Naive thymus-derived CD4-positive, alpha-beta T cell (primary cell): ENCODE data around the gene SYNPO. TPM values are rescaled to one million over a fixed set of nuclear protein-coding genes. Genes with fewer than 3 reads are reported as not detected.
A peak's percentile ranks its signal among the peaks of the same experiment; 100 is the strongest.

ENCODE experiments used
- ATAC-seq: fragments of 150-1000 bp; cut with Tn5 transposase; 2 replicates; pipeline ENCODE4 v1.10.0; 2021; ENCODE audit warnings: mild to moderate bottlenecking, moderate library complexity
- CTCF ChIA-PET: fragments of 350-600 bp; sonication (Branson Sonifier 250); formaldehyde crosslinking; loops from one replicate; lab custom pipeline; 2021; ENCODE audit warnings: antibody characterized with exemption; lab: Charles Lee
- POLR2A ChIA-PET: fragments of 350-600 bp; sonication (Branson Sonifier 250); formaldehyde crosslinking; loops from one replicate; lab custom pipeline; 2021; ENCODE audit warnings: antibody characterized with exemption, inconsistent platforms; lab: Charles Lee
- DNase-seq, 9 donors: peaks; one replicate each; pipeline versions ENCODE4 v3.0.0 to v3.0.0-alpha.2; 2020 to 2022; ENCODE audit warnings: mixed read lengths in 1 of 9
- H3K27ac ChIP-seq: one replicate; pipeline ENCODE4 v1.7.0; 2013; ENCODE audit warnings: mild to moderate bottlenecking, low read depth, low read length, moderate library complexity
- H3K27me3 ChIP-seq, 2 donors: one replicate each; pipeline ENCODE4 v1.7.0; 2013; ENCODE audit warnings: low read length in 2 of 2, mild to moderate bottlenecking in 2 of 2, moderate library complexity in 2 of 2; ENCODE audit not compliant: control insufficient read depth in 2 of 2, insufficient read depth in 2 of 2
- H3K36me3 ChIP-seq, 3 experiments: 1 replicate in 2 of 3; 2 replicates in 1 of 3; pipeline ENCODE4 v1.7.0; 2013; ENCODE audit warnings: low read length in 3 of 3, mild to moderate bottlenecking in 3 of 3, moderate library complexity in 1 of 3; ENCODE audit not compliant: insufficient read depth in 3 of 3, control insufficient read depth in 2 of 3
- H3K4me1 ChIP-seq, 2 donors: one replicate each; pipeline ENCODE4 v1.7.0; 2013; ENCODE audit warnings: low read length in 2 of 2, mild to moderate bottlenecking in 2 of 2, moderate library complexity in 1 of 2; ENCODE audit not compliant: control insufficient read depth in 2 of 2, insufficient read depth in 2 of 2
- H3K4me3 ChIP-seq: 2 replicates; pipeline ENCODE4 v1.7.0; 2013; ENCODE audit warnings: mild to moderate bottlenecking, low read length
- H3K9me3 ChIP-seq, 3 experiments: 1 replicate in 2 of 3; 2 replicates in 1 of 3; pipeline ENCODE4 v1.7.0; 2013; ENCODE audit warnings: low read length in 3 of 3; ENCODE audit not compliant: control insufficient read depth in 2 of 3
- H3K27ac Mint-ChIP-seq, 9 donors: one replicate each; pipeline ENCODE4 v1.8.0; 2020 to 2022; ENCODE audit warnings: mixed read lengths in 9 of 9, mild to moderate bottlenecking in 8 of 9, moderate library complexity in 5 of 9, inconsistent platforms in 2 of 9
- H3K27me3 Mint-ChIP-seq, 5 donors: one replicate each; pipeline ENCODE4 v1.8.0; 2021 to 2022; ENCODE audit warnings: mixed read lengths in 5 of 5, mild to moderate bottlenecking in 1 of 5
- H3K36me3 Mint-ChIP-seq, 5 donors: one replicate each; pipeline ENCODE4 v1.8.0; 2020 to 2022; ENCODE audit warnings: mixed read lengths in 5 of 5, mild to moderate bottlenecking in 3 of 5, inconsistent platforms in 1 of 5
- H3K4me1 Mint-ChIP-seq, 7 donors: one replicate each; pipeline ENCODE4 v1.8.0; 2020 to 2022; ENCODE audit warnings: mixed read lengths in 7 of 7, mild to moderate bottlenecking in 3 of 7, inconsistent platforms in 1 of 7
- H3K4me3 Mint-ChIP-seq, 10 donors: one replicate each; pipeline ENCODE4 v1.8.0; 2020 to 2022; ENCODE audit warnings: mild to moderate bottlenecking in 10 of 10, mixed read lengths in 10 of 10, moderate library complexity in 6 of 10, inconsistent platforms in 2 of 10
- H3K9me3 Mint-ChIP-seq, 11 donors: one replicate each; pipeline ENCODE4 v1.8.0; 2020 to 2022; ENCODE audit warnings: mixed read lengths in 11 of 11, mild to moderate bottlenecking in 4 of 11, inconsistent platforms in 1 of 11, moderate library complexity in 1 of 11
- intact Hi-C, 2 donors: fragments of 100-400 bp; cut with micrococcal nuclease; formaldehyde crosslinking; loops; one replicate each; pipeline ENCODE4 v1.15.1; 2023
- polyA plus RNA-seq, 2 donors: library from polyadenylated mRNA; unstranded; fragments of 300-500 nt; fragmentation: Illumina TruSeq; gene quantifications; one replicate each; pipeline ENCODE4 v1.2.3, GENCODE V29; 2021
- total RNA-seq, 6 experiments: library from RNA in 5 of 6; stranded (reverse) in 5 of 6; gene quantifications; 1 replicate in 5 of 6; 2 replicates in 1 of 6; pipeline ENCODE4 v1.2.3 and lab custom pipeline; 2021 to 2026

SYNPO gene
- under 1 TPM in 4 of 5 experiments, not detected in 1; 0.07 to 0.59 (median 0.12) TPM for total RNA-seq
- polyA plus RNA-seq: not detected
- not detected for total RNA-seq (lab: John Stamatoyannopoulos, UW)

- no peaks in the 10 kb centered on the region for H3K36me3 Mint-ChIP-seq
- Histone ChIP-seq H3K27ac (no peak within 1 kb of the TSS), H3K4me1 (no peaks in the 10 kb centered on the region), H3K9me3 (no peaks in the 10 kb centered on the region), H3K36me3 (no peaks in the 10 kb centered on the region), H3K4me3 (no peak within 1 kb of the TSS), H3K27me3 (no peaks in the 10 kb centered on the region)
- peaks cover 0 to 2% (median 0%) of the 10 kb centered on the region in 11 donors for H3K9me3 Mint-ChIP-seq
- ChIA-PET POLR2A (no interaction called here), CTCF (no interaction called here)
- intact Hi-C loops: no loop called here
- H3K27ac Mint-ChIP-seq: peak within 1 kb of the TSS in 2 of 9 donors; percentile 41 to 56
- DNase-seq (no peak), ATAC-seq (no peak)
- peaks cover 0 to 18% (median 4%) of the 10 kb centered on the region in 5 donors for H3K27me3 Mint-ChIP-seq
- H3K4me3 Mint-ChIP-seq: no peak within 1 kb of the TSS
- peaks cover 0 to 5% (median 0%) of the 10 kb centered on the region in 7 donors for H3K4me1 Mint-ChIP-seq
Measured at GRCh38 chr5:150640311-150641005, at the start of gene SYNPO. Gene SYNPO (plus strand): TSS chr5:150640660. CDS start chr5:150648276, 7,616 bp downstream.

- no peaks in the 10 kb centered on the region for H3K36me3 Mint-ChIP-seq
- H3K27me3 Mint-ChIP-seq: no peaks in the 10 kb centered on the region
- Histone ChIP-seq H3K27ac (no peak overlapping the region), H3K9me3 (no peaks in the 10 kb centered on the region), H3K27me3 (no peaks in the 10 kb centered on the region), H3K36me3 (no peaks in the 10 kb centered on the region), H3K4me1 (no peaks in the 10 kb centered on the region), H3K4me3 (no peak overlapping the region)
- DNase-seq: no peak
- no peak overlapping the region for H3K4me3 Mint-ChIP-seq
- no peaks in the 10 kb centered on the region for H3K9me3 Mint-ChIP-seq
- no peak for ATAC-seq
- intact Hi-C loops: no loop called here
- ChIA-PET POLR2A (no interaction called here), CTCF (no interaction called here)
- H3K27ac Mint-ChIP-seq: no peak overlapping the region
- no peaks in the 10 kb centered on the region for H3K4me1 Mint-ChIP-seq
Measured at GRCh38 chr5:150590979-150591695, 49.3 kb upstream of the SYNPO start.

- CTCF ChIA-PET: no interaction called here
- Histone ChIP-seq H3K27ac (no peak overlapping the region), H3K4me1 (no peaks in the 10 kb centered on the region), H3K36me3 (no peaks in the 10 kb centered on the region), H3K9me3 (no peaks in the 10 kb centered on the region), H3K4me3 (no peak overlapping the region), H3K27me3 (no peaks in the 10 kb centered on the region)
- H3K27me3 Mint-ChIP-seq: no peaks in the 10 kb centered on the region
- H3K36me3 Mint-ChIP-seq: no peaks in the 10 kb centered on the region
- DNase-seq: no peak
- H3K27ac Mint-ChIP-seq: no peak overlapping the region
- POLR2A ChIA-PET: no interaction called here
- H3K4me3 Mint-ChIP-seq: no peak overlapping the region
- no peaks in the 10 kb centered on the region for H3K9me3 Mint-ChIP-seq
- ATAC-seq: no peak
- no peaks in the 10 kb centered on the region for H3K4me1 Mint-ChIP-seq
- intact Hi-C loops: no loop called here
Measured at GRCh38 chr5:150593593-150593992, 46.9 kb upstream of the SYNPO start.

GRCh38 chr5:150593996-150594395 is 46.5 kb upstream of the SYNPO start:
- Mint-ChIP-seq H3K9me3 (no peaks in the 10 kb centered on the region), H3K4me3 (no peak overlapping the region), H3K27ac (no peak overlapping the region), H3K36me3 (no peaks in the 10 kb centered on the region), H3K4me1 (no peaks in the 10 kb centered on the region), H3K27me3 (no peaks in the 10 kb centered on the region)
- Histone ChIP-seq H3K27ac (no peak overlapping the region), H3K9me3 (no peaks in the 10 kb centered on the region), H3K4me1 (no peaks in the 10 kb centered on the region), H3K4me3 (no peak overlapping the region), H3K27me3 (no peaks in the 10 kb centered on the region), H3K36me3 (no peaks in the 10 kb centered on the region)
- ChIA-PET POLR2A (no interaction called here), CTCF (interaction anchor here (1.2 kb wide), 1 partner anchor 32 kb away, joined by 4 read pairs; no protein-coding TSS in a partner anchor)
- no peak for DNase-seq
- intact Hi-C loops: no loop called here
- ATAC-seq: no peak

GRCh38 chr5:150595466-150596031 is 44.9 kb upstream of the SYNPO start:
- POLR2A ChIA-PET: no interaction called here
- no peak overlapping the region for H3K4me3 Mint-ChIP-seq
- no peak for ATAC-seq
- Histone ChIP-seq H3K36me3 (no peaks in the 10 kb centered on the region), H3K27me3 (no peaks in the 10 kb centered on the region), H3K27ac (no peak overlapping the region), H3K9me3 (no peaks in the 10 kb centered on the region), H3K4me3 (no peak overlapping the region), H3K4me1 (no peaks in the 10 kb centered on the region)
- no peaks in the 10 kb centered on the region for H3K36me3 Mint-ChIP-seq
- no peaks in the 10 kb centered on the region for H3K27me3 Mint-ChIP-seq
- no peaks in the 10 kb centered on the region for H3K4me1 Mint-ChIP-seq
- intact Hi-C loops: no loop called here
- no peak overlapping the region for H3K27ac Mint-ChIP-seq
- DNase-seq: no peak
- no peaks in the 10 kb centered on the region for H3K9me3 Mint-ChIP-seq
- CTCF ChIA-PET: interaction anchor here (1.2 kb wide), 1 partner anchor 34 kb away, joined by 4 read pairs; no protein-coding TSS in a partner anchor

- no peak overlapping the region for H3K27ac ChIP-seq
- CTCF ChIA-PET: no interaction called here
- no peak overlapping the region for H3K27ac Mint-ChIP-seq
Measured at GRCh38 chr5:150596313-150596712, 44.1 kb upstream of the SYNPO start.

More at GRCh38 chr5:150596313-150596712, 44.1 kb upstream of the SYNPO start:
- ATAC-seq (no peak), DNase-seq (no peak)
- POLR2A ChIA-PET: no interaction called here
- no peaks in the 10 kb centered on the region for H3K9me3 Mint-ChIP-seq
- H3K4me1 ChIP-seq: no peaks in the 10 kb centered on the region
- no peak overlapping the region for H3K4me3 Mint-ChIP-seq
- H3K9me3 ChIP-seq: no peaks in the 10 kb centered on the region
- no peaks in the 10 kb centered on the region for H3K36me3 Mint-ChIP-seq
- no peaks in the 10 kb centered on the region for H3K36me3 ChIP-seq
- no peaks in the 10 kb centered on the region for H3K27me3 Mint-ChIP-seq
- intact Hi-C loops: no loop called here
- no peak overlapping the region for H3K4me3 ChIP-seq
- no peaks in the 10 kb centered on the region for H3K27me3 ChIP-seq
- no peaks in the 10 kb centered on the region for H3K4me1 Mint-ChIP-seq
